Esophagus muscularis mucosa (tissue), 3 donors: ENCODE results near the gene PCIF1.

Experiments used
- POLR2A ChIP-seq: fragments of 450-650 bp; IDR thresholded peaks from one replicate; pipeline ENCODE4 v1.6.1; 2017; ENCODE audit warnings: antibody characterized with exemption, moderate library complexity, mild to moderate bottlenecking, low read depth
- TF ChIP-seq, protein P1 (sequence below), 3 experiments: fragments of 200-600 bp in 2 of 3; fragments of 450-650 bp in 1 of 3; sonication (generic) in 2 of 3; IDR thresholded peaks; one replicate each; pipeline ENCODE4 v1.5.1; 2017 to 2019; ENCODE audit warnings: antibody characterized with exemption in 3 of 3, mild to moderate bottlenecking in 2 of 3, moderate library complexity in 1 of 3

GRCh38 chr20:45951925-45952834, 17.7 kb downstream of the PCIF1 start:
- TF ChIP-seq, protein P1, sequence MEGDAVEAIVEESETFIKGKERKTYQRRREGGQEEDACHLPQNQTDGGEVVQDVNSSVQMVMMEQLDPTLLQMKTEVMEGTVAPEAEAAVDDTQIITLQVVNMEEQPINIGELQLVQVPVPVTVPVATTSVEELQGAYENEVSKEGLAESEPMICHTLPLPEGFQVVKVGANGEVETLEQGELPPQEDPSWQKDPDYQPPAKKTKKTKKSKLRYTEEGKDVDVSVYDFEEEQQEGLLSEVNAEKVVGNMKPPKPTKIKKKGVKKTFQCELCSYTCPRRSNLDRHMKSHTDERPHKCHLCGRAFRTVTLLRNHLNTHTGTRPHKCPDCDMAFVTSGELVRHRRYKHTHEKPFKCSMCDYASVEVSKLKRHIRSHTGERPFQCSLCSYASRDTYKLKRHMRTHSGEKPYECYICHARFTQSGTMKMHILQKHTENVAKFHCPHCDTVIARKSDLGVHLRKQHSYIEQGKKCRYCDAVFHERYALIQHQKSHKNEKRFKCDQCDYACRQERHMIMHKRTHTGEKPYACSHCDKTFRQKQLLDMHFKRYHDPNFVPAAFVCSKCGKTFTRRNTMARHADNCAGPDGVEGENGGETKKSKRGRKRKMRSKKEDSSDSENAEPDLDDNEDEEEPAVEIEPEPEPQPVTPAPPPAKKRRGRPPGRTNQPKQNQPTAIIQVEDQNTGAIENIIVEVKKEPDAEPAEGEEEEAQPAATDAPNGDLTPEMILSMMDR (IDR thresholded peaks at IDR 0.05) = no peak
- TF ChIP-seq POLR2A = no peak
